GM18909 (cell line): ENCODE measurements around the gene LINGO3.

Experiments
- ATAC-seq: cut with Tn5 transposase; IDR thresholded peaks from one replicate; pipeline ENCODE4 v1.9.1; 2021; ENCODE audit warnings: mild to moderate bottlenecking; ENCODE audit not compliant: unreplicated experiment, poor library complexity

LINGO3 gene

DNA sequence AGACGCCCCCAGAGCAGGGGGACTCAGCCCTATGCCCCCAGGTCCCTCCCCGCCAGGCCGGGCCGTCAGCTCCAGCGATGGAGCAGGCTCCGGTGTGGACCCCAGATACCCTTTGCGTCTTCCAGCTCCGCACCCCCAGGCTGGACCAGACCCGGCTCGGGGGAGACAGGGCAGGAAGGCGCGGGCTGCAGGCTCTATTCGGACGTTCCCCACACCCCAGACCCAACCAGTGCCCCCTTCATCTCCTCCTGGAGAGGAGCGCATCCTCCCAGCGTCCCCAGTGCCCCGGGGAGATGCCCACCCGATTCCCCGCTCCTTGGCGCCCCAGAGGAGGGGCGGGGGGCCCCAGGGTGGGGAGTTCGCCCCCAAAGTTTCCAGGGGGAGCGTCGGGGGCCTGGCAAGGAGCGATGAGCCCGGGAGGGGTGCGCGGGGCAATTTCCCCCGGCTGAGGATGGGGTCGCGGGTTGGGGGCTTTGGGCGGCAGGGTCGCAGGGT lies 389 bp downstream of the LINGO3 start:
- ATAC-seq = no peak

GRCh38 chr19:2306971-2307370 lies 983 bp downstream of the LINGO3 start:
- no peak for ATAC-seq

DNA sequence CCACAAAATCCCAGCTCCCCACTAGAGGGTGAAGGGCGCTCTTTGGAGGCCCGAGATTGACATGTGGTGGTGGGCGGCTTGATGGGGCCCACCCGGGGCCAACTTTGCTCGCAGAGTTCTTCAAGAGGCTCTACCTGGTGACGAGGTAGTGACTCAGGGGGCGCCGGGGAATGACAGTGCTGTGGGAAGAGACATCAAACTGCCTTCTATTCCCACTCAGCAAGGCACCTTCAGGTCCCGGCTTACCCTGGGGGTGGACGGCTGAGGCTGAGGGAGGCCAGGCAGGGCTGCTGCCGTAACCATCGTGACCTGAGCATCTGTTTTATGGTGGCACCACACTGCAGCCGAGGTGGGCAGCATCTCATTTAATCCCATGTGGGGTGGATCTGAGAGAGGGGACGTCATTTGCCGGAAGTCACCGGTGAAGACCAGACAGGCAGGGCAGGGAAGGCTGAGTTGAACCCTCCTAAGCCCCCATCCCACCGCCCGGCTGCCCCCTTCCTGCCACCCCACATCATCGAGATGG lies 1.6 kb downstream of the LINGO3 start:
- ATAC-seq = no peak

DNA sequence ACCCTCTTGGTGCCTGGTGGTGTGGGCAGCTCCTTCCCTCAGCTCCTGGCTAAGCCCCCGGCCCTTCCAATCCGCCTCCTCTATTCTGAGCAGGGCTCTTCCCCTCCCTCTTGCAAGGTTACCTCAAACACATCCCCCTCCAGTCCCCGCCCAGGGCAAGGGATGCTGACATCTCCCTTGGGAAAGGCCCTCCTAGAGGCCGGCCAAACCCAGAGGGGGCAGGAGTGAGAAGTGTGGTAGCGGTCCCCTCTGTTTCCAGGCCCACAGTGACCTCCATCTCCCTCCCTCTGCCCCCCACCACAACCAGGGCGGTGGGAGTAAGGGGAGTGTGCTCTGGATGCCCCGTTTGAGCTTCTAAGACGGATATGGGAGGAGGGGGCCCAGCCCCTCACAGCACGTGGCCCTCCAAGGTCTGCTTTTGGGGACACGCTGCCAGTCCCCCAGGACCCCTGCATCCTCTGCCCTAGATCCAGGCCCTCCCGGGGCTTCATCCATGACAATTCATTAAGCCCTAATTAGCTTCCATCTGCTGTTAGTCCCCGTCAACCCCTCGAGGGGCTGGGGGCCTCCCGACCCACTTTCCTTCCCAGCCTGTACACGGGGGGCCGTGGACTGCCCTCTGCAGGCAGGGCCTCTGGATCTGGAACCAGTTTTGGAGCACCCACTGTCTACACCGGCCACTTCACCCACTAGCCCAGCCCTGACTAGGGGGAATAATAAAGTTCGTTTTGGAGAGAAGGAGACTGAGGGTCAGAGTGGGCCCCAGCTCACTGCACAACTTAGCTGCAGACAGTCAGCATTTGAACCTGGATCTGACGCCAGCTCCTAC lies 2.3 kb downstream of the LINGO3 start:
- ATAC-seq = no peak

GRCh38 chr19:2303211-2303798 lies 4.6 kb downstream of the LINGO3 start:
- no peak for ATAC-seq

DNA sequence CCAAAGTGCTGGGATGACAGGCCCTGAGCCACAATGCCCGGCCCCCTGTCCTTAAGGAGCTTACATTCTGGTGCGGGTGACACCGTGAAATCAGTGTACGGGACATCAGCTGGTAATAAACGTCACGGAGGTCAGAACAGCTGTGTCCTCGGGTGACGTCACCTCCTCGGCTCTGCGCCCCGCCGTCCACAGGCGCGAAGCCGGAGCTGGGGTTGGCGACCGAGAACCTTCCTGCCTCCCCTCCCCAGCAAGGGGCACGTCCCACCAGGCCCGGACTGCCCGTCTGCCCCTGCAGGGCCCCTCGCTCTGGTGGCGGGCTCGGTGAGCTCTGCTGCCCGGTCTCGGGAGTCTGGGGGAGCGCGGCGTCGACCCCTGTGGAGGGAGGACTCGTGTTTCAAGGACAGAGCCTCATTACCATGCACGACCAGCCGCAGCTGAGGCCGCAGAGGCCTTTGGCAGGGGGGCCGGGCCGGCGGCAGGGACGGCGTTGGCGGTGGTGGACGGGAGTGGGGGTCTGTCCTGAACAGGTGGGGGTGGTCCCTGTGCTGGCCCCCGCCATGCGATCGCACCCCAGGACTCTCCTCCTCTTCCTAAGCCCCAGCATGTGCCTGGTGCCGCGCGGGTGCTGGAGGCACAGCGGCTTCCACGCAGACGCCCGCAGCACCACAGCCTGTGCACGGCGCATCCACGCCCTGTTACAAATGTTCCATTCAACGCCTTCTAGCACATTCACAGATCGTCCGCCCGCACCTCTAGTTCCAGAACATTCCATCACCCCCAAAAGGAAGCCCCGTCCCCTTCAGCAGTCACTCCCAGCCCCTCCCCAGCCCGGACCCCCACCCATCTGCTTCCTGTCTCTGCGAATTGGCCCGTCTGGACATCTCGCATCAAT lies 5.4 kb downstream of the LINGO3 start:
- ATAC-seq = no peak

- ATAC-seq = no peak
Observed at GRCh38 chr19:2300533-2300932, 7.4 kb downstream of the LINGO3 start.

GRCh38 chr19:2296141-2296540 lies 11.8 kb downstream of the LINGO3 start:
- ATAC-seq = no peak

- ATAC-seq = no peak
Observed at GRCh38 chr19:2294687-2295335, 13.1 kb downstream of the LINGO3 start.

GRCh38 chr19:2291185-2291751 lies 16.7 kb downstream of the LINGO3 start:
- ATAC-seq = no peak

- ATAC-seq = no peak
Observed at GRCh38 chr19:2290441-2291184, 17.3 kb downstream of the LINGO3 start.

DNA sequence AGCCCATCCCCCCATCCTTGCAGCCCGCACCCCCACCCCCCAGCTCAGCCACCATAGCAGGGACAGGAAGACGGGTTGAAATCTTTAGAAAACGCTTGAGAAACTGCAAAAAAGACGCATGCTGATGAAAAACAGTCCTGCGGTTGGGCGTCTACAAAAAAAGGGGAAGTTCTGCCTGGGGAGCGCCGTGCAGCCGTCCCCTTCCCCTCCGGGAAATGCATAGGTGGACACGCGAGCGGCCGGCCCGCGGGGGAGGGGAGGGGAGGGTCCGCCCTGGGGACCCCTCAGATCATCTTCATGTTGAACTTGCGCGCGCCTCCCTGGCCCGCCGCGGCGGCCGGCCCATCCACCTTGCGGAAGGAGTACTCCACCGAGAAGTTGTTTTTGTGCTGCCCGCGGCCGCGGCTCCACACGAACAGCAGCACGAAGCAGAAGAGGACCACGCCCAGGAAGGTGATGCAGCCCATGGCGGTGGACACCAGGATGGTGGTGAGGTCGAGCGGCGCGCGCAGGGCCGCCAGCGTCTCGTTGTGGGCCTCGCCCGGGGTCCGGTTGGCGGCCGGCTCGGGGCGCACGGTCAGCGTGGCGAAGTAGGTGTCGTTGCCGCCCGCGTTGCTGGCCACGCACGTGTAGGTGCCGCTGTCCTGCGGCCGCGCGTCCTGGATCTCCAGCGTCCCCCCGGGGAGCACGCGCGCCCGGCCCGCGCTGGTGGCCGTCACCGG lies 18.1 kb downstream of the LINGO3 start:
- ATAC-seq = no peak

DNA sequence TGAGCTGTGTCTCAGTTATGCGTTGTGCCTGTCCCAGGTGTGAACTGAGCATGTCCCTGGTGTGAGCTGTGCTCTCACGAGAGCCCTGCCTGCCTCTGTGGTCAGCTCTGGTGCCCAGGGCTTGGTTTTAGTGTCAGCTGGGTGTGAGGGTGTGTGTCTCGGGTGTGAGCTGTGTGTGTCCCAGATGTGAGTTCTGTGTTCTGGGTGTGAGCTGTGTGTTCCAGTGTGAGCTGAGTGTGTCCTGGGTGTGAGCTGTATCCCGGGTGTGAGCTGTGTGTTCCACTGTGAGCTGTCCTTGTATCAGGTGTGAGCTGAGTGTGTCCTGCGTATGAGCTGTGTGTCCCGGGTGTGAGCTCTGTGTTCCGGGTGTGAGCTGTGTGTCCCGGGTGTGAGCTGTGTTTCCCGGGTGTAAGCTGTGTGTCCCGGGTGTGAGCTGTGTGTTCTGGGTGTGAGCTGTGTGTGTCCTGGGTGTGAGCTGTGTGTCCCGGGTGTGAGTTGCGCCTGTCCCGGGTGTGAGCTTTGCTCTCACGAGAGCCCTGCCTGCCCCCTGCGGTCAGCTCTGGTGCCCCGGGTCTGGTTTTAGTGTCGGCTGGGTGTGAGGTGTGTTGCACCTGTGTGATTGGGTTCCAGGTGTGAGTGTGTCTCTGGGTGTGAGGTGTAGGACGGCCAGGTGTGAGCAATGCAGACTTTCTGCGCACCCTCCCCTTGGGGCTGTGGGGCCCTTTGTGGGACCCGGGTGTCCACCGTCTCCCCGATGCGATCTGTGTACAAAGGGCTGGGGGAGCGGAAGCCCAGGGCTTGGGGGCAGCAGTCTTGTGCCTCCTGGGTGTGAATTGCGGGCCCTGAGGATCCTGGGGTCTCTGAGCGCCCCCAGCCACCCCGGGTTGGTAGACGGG lies 18.9 kb downstream of the LINGO3 start:
- no peak for ATAC-seq

DNA sequence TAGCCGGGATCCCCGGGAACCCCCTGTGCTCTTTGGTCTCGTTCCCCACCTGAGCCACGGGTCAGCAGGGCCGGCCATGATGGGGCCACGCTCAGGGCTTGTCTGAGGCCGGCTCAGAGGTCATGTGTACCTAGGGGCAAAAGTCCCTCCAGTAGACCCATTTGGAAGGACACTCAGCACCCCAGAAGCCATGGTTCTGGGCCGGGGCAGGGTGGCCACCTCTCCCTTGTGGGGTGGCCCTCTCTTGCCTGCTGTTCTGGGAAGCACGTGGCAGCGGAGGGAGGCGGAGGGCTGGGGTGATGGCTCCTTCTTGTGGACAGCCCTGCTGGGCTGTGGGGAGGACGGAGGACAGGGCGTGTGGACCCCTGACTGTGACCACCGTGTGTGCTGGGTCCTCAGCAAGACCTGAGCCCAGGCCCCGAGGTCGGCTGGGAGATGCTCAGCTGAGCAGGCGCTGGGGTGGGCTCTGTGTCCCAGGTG lies 19.6 kb downstream of the LINGO3 start:
- ATAC-seq = no peak

- ATAC-seq = no peak
Observed at GRCh38 chr19:2287585-2288337, 20.2 kb downstream of the LINGO3 start.

GRCh38 chr19:2286402-2287140 lies 21.4 kb downstream of the LINGO3 start:
- ATAC-seq = no peak
